Measurements from ENCODE around the gene ADAMTSL1. TPM values are rescaled to one million over a fixed set of nuclear protein-coding genes. Genes with fewer than 3 reads are reported as not detected.

ADAMTSL1 gene
- polyA plus RNA-seq, 12 donors = 8.4 to 25.2 (median 16.0) TPM; not detected in 1

DNA sequence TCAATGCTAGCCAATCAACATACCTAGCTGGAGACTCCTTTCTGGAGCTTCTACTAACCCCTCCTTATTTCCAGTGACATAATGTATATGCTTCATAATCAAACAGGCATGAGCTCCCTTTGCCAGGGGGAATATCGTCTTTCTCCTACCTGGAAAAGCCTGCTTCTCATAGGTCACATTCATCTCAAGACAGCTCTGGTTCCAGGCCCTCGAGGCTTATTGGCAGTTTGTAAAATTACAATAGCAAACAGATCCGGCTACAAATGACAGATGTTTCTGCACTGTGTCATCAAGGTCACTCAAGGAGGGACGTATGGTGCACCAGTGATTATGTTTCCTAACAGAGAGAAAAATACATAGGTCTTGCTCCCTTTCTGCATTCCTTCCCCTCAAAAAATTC is 419.1 kb downstream of the ADAMTSL1 start:
- DNase-seq = no peak

DNA sequence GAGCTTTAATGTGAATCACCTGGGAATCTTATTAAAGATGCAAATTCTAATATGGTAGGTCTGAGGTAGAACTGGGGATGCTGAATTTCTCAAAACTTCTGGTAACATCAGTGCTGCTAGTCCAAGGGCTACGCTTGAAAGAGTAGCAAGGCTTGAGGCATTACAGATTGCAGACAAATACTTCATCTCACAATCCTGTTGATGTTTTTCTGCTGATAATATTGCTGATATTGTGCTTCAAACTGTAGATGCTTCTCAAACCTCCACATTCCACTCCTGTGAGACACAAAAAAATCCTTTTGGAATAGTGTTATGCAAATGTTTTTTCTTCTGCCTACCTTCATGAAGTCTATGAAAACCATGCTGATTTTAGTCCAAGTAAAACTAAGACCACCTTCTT is 419.5 kb downstream of the ADAMTSL1 start:
- no peak for DNase-seq

DNA sequence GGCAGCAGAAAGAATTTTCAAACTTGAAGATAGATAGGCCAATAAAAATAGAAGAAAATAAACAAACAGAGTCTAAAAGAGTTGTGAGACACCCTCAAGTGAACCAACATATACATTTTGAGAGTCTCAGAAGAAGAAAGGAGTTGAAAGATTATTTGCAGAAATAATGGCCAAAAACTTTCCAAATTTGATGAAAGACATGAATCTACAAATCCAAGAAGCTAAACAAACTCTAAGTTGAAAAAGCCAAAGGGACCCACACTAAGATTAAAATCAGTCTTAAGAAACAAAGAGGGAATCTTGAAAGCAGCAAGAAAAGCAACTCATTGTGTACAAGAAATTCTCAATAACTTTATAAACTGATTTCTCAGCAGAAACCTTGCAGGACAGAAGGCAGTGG is 422.1 kb downstream of the ADAMTSL1 start:
- no peak for DNase-seq

DNA sequence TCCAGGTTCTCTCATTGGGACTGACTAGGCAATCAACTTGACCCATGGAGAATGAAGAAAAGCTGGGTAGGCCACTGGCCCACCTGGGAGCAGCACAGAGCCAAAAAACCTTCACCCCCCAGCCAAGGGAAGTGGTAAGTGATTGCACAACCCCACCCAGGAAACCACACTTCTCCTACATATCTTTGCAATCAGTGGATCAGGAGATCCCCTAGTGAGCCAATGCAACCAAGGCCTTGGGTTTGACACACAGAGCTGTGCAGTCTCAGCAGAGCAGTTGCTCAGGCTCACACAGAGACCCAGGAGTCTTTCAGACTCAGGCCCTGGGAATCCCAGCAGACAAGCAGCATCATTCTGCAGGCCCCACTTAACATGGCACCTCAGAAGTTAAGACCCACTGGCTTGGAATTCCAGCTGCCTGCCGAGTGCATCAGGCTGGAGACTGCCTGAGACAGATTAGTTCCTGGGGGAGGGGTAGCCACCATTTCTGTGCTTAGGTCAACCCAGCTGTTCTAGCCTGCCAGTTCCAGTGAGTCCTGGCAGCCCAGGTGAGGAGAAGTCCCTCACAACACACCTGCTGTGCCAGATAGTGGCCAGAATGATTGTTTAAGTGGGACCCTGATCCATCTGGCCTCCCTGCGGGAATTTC is 422.7 kb downstream of the ADAMTSL1 start:
- no peak for DNase-seq

DNA sequence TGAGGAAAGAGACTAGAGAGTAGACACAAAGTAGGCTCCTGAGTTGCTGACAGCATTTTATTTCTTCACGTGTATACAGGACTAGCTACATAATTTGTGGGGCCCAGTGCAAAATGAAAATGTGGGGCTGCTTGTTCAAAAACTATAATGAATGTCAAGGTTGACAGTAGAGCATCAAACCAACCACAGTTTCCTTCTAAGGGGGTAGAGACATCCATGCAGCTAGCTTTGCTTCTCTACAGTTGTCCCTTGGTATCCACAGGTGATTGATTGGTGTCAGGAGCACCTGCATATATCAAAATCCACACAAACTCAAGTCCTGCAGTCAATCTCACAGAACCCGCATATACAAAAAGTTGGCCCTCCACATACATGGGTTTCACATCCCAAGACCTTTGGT is 429.5 kb downstream of the ADAMTSL1 start:
- DNase-seq = no peak

DNA sequence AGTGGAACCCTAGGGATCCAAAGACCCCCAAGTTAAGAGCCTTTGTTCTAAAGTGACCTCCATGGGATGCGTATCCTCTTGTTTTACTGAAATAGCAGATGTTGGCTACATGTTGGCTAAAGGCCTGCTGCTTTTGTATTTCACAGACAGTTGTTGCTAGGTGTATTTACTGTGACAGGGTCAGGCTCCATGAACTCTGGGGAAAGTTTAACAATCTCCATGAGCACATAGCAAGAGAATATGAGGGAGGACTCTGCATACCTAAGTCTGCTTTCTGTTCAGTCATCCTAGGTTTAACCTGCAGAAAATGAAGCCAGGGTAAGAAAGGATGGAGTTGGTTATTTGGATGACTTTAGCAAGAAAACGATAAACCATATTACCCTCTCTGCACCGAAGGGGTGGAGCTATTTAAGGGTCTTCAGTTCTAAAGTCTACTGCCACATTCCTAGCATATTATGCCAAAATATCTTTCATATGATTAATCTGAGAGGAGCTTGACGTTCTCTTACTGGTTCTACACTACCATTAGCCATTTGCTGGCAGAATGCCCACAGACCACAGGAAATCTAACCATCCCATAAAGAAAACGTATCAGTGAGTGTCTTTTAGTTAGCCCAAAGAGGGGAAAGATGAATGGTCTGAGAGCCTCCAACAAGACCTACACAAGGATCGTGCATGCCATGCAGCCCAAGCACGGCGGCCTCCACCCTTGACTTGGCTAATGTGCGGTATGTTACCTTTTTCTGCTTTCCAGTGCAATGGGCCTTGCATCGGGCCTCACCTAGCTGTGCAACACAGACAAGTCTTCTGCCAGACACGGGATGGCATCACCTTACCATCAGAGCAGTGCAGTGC is 431.3 kb downstream of the ADAMTSL1 start:
- DNase-seq = no peak

DNA sequence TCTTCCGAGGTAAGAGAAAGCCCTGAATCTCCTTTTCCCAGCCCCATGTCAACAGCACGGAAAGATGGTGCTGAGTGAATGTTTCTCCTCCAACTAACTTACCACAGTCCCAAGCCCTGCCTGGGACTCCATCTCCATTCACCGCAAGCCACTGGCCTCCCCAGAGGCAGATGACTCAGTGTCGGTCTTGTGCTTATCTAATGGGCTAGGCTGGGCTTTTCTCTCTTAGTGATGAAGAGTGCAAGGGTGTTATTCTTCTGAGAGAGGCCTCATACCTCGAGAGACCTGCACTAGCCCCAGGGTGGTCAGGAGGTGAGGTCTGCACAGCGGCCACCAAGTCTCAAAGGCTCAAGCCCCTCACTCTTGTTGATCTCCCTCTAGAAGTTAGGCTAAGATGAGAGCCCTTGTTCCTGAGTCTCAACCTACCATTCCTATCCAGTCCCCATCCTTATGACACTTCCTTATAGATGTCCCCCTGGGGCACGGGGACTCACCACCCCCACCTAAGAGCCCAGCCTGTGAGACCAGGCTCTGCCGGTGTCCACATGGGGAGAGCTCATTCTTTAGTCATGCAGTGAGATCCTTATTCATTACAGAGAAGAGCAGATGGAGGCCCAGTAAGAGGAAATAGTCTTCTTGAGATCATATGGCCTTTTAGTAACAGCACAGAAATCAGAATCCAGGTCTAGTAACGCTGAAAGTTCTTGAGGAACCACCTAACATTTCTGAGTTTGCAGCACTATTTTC is 432.1 kb downstream of the ADAMTSL1 start:
- DNase-seq = no peak

DNA sequence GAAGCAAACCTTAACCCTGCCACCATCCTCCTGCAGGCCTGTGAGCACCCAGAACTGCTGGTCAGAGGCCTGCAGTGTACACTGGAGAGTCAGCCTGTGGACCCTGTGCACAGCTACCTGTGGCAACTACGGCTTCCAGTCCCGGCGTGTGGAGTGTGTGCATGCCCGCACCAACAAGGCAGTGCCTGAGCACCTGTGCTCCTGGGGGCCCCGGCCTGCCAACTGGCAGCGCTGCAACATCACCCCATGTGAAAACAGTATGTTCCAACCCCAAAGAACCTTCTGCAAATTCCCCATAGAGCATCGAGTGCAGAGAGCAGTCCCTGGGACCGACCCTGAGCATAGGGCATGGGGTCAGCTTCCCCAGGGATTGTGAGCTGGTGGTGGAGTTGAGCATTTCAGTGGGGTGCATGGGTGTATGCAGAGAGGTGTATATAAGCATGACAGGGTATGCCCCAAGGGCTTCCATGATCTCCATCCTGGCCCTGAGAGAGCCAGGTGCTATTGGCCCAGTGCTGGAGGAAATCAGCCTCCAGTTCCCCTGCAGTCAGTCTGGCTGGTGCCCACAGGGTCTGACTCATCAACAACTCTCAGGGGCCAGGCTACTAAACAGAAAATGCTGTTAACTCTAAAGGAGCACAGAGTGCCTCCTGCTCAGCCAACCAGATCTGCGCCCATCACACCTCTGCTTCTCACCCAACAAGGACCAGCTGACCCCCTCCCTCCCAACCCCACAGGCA is 432.9 kb downstream of the ADAMTSL1 start:
- no peak for DNase-seq

DNA sequence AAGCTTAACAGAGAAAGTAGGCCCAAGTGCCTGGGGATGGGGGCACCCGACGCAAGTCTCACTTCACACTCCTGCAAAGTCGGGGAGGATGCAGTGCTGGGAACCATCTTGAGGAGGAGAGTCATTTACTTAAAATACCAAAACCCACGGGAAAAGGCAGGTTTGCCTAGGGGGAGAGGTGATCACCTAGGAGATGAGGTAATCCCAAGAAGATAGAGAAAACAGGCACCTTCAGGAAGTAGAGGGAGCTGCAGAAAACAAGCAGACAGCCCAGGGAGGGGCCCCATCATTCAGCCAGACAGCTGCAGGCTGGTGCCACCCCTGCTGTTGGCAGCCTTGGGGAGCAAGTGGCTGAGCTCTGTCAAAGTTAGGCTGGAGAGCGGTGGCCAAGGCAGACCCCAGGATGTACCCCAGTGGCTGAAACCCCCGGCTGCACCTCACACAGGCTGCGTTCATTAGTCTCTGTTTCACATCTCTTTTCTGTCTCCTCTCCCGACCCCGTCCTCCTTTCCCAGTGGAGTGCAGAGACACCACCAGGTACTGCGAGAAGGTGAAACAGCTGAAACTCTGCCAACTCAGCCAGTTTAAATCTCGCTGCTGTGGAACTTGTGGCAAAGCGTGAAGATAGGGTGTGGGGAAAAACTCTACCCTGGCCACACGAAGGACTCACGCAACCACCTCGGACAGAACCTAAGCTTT is 434.1 kb downstream of the ADAMTSL1 start:
- DNase-seq = no peak

DNA sequence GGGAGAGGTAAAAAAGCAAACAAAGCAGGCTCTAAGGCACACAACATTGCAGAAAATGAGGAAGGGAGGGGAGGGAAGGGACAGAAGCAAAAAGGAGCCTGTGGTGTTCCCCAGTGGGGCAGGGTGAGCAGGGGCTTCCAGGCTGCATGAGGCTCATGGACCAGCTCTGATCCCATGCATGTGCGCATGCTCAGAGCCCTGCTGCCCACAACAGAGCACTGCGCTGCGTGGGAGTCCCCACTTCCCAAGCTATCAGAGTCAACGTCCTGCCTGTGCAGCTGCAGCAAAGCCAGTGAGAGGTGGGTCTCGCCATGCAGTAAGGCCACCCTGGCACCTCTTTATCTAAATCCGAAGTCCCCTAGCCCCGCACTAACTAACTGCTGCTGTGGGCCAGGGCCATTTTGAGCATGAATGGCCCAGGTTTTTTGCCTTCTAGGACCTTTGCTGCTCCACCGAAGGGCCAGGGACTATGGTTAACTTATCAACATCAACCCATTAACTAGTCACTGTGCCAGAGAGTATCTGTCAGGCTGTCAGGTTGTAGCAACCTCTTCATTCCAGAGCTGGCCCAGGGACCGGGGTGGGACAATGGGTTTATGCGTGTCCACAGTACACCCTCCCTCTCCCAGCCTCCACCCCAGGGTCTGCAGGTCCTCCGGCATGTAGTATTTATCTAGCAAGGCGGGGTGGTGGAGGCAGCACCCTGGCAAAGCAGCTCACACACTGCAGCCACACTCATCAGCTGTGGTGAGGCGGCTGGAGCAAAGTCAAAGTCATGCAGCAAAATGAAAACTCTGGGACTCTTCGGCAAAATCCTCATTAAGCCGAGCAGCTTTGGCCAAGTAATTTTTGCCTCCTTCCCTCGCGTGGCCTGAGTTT is 435.4 kb downstream of the ADAMTSL1 start:
- no peak for DNase-seq

DNA sequence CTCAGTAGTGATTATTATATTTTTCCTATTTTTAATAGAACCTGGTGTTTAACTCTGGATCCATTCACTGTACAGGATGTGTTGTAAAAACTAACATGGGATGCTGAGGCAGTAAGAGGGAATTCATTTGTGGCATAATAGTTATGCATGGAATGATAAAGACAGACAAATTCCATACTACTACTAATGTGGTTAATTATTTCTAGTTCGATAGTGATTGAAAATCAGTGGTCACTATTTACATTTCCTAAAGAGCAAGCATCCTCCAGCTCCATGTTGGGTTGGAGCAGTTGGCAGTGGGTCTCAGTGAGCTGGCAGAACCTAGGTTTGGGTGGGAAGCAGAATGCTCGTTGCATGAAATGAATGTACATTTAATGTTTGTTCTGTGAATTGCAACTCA is 436.5 kb downstream of the ADAMTSL1 start:
- no peak for DNase-seq

DNA sequence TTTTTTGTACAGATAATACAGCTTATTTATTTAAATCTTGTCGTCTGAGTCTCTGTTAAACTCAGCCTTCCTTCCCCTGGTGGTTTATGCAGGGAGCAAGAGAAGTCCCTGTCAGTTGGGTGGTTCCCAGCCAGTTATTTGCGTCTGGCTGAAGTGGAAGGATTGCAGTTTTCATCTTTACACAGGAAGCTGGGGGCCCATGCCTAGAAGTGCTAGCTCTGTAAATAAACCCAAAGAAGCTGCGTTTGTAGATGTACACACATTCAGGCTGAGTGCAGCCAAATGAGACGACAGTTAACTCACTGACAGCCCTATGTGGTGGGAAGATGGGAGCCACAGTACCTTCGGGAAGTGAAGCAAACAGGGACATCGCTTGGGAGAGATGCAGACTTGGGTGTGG is 437.0 kb downstream of the ADAMTSL1 start:
- peak; percentile 45 for DNase-seq

DNA sequence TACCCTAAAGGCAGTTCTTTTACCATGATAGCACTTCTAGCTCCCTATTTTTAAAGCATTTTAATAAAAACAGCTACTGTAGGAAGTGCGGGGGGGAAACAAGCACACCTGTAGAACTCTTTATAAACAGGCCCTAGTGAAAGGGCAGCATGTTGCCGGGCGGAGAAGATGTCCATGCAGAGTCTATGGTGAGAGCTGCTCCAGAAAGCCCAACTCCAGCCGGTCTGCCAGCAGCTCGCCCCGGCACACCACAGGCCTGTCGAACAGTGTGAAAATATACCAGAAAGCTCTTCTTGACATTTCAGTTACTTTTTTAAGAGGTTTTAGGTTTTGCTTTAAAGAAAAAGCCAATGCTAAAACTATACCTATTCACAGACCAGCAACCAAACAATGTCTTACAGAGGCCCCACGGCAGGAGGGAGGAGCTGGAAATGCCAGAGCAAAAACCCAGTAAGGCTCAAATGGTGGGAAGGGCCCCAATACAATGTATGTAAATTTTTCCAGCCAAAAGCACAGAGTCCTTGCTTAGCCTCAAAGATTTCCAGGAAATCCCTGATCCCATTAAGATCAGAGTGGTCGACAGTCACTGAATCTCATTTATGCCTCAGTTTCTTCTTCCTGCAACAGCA is 437.9 kb downstream of the ADAMTSL1 start:
- DNase-seq = no peak

DNA sequence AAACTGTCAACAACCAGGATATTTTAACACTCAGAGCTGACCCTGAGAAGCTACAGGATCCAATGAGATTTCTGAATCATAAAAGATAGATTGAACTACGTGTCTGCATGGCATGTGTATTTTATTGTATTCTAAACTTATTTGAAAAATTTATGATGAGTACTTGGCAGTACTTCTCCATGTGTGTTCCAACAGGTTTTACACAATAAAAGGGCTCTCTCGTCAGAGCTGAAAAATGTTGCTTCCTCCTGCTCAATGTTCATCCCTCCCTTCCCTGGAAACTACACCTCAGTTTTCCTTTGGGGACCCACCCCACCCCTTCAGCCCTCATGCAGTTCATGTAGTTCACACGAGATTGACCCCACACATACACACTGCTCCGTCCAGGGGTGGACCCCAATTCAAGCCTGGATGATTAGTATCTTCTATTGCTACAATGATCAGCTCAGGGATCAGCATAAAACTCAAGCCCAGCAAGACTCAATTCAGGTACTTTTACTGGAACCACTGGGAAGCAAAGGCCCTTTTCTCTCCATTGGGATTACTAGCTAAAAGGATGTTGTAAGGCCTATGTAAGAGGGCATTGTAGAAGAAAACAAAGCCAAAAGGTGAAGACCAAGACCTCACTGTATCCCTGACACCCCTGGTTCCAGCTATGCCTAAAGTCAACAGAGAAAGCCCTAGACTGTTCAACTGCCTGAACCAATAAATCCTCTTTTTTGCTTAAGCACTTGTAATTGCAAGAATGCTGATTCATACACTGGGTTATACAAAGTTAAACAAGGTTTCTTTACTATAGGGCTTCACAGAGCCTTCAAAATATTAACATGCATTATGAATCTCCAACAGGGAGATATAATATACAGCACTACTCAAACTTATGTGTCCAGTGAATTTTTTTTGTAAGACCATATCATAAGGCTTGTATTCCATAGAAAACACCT is 446.5 kb downstream of the ADAMTSL1 start:
- peak; percentile 52 for DNase-seq

DNA sequence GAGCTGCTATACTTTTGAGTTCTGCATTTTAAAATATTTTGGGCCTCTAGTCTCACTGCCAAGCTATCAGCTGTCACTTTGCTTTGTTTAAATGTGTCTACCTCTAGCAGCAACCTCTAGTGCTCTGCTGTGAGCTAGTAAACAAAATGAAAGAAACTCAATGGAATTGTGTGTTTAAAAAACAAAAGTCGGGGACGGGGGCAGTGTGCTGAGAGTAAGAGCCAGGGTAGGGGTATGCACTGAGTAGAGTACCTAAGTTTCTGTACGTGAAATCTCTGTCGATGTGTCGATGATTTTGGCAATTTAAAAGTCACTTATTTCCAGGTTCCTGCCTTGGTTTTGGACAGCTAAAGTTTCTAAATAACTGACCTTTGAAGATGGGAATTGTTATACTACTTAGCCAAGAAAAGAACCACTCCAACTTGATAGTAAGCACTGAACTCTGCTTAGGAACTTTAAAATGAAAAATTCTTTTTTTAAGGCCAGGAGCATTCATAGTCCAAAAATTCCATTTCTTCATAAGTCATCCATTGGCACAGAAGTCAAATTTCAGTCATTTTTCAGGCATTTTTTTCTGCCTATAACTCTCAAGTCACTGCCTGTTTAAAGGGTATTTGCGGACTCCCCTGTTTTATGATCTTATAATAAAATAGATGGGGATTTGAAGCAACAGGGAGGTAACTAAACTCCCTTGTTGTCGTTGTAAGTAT is 447.6 kb downstream of the ADAMTSL1 start:
- DNase-seq = peak; percentile 65

DNA sequence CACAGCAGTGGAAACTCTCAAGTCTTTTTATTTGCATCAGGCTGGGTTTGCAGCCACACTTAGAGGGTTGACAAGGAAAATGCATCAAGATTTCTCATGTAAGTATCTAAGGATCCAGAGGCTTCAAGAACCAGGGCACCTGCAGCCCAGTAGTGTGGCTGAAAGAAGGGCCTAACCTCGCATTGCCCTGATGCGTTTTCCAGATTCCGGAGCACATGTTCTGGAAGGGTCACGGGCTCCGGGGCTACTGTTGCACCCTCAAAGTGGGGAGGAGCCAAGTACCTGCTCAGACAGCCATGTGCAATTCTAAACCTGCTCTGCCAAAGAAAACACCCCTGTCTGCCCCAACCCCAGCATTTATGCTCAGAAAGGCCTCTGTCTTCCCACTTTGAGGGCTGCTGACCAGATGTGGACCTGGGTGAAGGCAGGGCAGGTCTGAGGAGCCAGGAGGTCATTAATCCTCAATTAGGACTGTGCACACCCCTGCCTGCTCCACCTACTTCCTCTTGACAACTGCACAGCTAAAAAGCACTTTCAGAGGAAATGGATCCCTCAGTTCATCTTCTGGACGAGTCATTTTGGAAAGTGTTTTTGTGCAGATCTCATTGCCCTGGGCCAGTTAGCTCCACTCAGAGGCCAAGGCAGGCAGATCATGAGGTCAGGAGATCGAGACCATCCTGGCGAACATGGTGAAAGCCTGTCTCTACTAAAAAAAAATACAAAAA is 448.4 kb downstream of the ADAMTSL1 start:
- DNase-seq = no peak

DNA sequence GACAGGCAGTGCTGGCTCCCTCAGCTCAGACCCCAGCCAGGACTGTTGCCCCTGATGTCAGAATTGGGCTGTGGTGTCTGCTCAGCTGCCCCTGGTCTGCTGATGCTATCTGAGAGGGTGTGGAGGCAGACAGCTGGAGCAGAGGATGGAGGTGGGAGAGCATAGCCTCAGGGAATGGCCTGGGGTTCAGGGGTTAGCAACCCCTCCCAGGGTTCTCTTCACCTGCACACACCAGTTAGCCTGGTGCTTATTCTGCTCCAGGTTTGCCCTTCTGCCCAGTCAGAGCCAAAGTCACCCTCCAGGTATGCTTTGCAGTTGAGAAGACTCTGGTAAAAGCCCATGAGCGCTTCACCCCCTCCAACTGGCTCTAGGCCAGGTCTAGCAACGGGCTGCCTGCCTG is 449.2 kb downstream of the ADAMTSL1 start:
- DNase-seq = no peak

Measured in muscle of arm (tissue), 12 donors.